ENCODE results near the gene FGF3.

DNA sequence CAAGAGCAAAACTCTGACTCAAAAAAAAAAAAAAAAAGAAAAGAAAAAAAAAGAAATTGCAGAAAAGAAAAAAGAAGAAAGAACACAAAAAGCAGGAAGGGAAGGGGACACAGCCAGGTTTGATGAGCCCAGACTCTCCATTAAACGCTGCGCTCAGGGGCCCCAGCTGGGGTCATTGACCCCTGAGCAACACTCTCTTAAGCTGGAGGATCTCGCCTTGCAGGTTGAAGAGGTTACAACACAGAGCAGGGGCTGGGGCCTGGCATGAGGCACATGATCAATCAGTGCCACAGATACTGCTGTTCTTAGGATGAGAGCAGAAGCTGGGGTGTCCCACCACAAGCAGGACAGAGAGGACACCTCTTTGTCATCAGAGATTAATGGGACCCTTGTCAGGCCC is 7.8 kb downstream of the FGF3 start:
- TF ChIP-seq, protein P1, sequence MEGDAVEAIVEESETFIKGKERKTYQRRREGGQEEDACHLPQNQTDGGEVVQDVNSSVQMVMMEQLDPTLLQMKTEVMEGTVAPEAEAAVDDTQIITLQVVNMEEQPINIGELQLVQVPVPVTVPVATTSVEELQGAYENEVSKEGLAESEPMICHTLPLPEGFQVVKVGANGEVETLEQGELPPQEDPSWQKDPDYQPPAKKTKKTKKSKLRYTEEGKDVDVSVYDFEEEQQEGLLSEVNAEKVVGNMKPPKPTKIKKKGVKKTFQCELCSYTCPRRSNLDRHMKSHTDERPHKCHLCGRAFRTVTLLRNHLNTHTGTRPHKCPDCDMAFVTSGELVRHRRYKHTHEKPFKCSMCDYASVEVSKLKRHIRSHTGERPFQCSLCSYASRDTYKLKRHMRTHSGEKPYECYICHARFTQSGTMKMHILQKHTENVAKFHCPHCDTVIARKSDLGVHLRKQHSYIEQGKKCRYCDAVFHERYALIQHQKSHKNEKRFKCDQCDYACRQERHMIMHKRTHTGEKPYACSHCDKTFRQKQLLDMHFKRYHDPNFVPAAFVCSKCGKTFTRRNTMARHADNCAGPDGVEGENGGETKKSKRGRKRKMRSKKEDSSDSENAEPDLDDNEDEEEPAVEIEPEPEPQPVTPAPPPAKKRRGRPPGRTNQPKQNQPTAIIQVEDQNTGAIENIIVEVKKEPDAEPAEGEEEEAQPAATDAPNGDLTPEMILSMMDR (conservative IDR thresholded peaks at IDR 0.05; ENCODE audit: low read depth, low read length), result no peak
- TF ChIP-seq EZH2 (IDR thresholded peaks at IDR 0.05; ENCODE audit: low read length, unreplicated experiment) (no peak), EZH2phosphoT487 (IDR thresholded peaks at IDR 0.05; ENCODE audit: borderline replicate concordance, low read length) (no peak)
